ENCODE results near the gene KCTD20. TPM values are rescaled to one million over a fixed set of nuclear protein-coding genes. Genes with fewer than 3 reads are reported as not detected.
"Not testable (repeated sequence)": the region's sequence is repeated elsewhere in the genome, so short reads cannot be mapped to it uniquely, and the experiment has no call there.

Gene KCTD20
- total RNA-seq: 84.8 TPM

DNA sequence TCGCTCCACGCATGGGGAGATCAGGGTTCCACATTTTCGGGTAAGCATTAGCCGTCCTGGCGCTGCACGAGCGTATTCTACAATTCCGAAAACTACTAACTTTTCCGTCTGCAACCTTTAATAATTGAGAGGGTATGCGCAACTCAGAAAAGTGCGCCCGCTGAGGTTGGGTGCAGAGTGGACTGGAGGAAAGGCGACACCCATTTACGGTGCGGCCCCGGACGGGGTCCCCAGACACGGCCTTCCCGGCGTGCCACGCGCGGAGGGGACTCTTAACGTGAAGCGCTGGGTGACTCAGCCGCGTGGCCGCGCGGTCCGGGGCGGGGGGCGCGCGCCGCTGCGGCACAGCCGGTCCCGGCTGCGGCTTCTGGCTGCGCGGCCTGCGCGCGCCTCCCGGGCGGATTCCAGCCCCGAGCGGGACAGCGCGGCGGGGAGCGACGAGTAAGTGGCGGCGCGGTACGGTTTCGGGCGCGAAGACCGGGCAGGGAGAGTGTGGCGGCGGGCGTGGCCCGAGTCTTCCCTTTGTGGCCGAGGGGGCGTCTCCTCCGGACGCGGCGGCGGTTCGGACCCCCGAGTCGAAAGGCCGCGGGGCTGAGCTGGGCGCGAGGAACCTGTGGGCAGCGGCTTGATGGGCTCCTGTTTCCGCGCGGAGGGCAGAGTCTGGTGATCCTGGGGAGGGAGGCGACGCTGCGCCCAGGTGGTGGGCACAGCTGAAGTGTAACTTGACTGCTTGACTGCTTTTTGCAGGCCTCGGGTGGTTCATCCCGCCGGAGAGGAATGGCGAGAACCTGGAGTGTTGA, at the start of gene KCTD20, which contains the start of gene PXT1:
Gene KCTD20, plus strand, starts transcription at position 330 of the 800 bp plus-strand sequence. CDS start 27,098 bp downstream, outside the sequence.
Gene PXT1, minus strand, starts transcription at position 184 of the 800 bp plus-strand sequence. CDS start 16,772 bp downstream, outside the sequence.
- Histone ChIP-seq H3K4me3 (ENCODE audit: low read length) (peak within 1 kb of the TSS; percentile 97), H3K4me1 (ENCODE audit: insufficient read depth, low read length) (peaks cover 34% of the 10 kb centered on the region)

DNA sequence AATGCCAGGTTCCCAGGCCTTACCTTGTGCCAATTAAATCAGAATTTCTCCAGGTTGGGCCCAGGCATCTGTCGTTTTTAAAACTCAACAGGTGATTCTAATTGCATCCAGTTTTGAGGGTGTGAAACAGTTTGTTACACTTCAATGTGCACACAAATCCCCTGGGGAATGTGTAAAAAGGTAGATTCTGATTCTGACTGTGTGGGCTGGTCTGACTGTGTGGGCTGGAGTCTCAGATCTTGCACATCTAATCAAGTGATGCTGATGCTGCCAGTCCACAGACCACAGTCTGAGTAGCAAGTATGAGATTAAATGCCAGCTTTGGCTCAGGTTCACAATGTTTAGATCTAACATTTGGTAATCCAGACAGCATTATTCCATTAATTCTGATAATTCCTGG, 42.8 kb upstream of the KCTD20 start:
- Histone ChIP-seq H3K9me3 (ENCODE audit: low read depth, low read length) (no peaks in the 10 kb centered on the region), H3K4me1 (ENCODE audit: insufficient read depth, low read length) (no peaks in the 10 kb centered on the region)

More for the DNA sequence above, at the start of gene KCTD20, which contains the start of gene PXT1:
- Histone ChIP-seq H3K27me3 (ENCODE audit: insufficient read depth, low read length) (no peaks in the 10 kb centered on the region), H3K9me3 (ENCODE audit: low read depth, low read length) (no peaks in the 10 kb centered on the region)

DNA sequence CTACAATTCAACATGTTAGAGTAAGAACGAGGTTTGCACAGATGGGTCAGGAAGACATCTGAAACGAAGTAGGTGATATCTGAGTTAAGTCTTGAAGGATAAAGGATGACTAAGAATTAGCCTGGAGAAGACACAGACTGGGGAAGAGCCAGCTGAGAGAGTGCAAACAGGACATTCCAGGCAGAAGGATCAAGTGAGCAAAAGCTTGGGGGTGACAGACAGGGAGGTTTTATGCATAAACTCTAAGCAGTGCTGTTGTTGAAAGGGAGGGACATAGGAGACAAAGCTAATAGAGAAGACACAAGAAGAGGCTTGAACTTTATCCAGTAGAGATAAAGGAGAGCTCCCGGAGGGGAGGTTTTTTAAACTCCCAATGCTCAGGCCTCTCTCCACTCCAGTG, 40.3 kb upstream of the KCTD20 start:
- H3K4me1 ChIP-seq (ENCODE audit: insufficient read depth, low read length): no peaks in the 10 kb centered on the region
- H3K4me3 ChIP-seq (ENCODE audit: low read length): no peak overlapping the region
- no peaks in the 10 kb centered on the region for H3K27me3 ChIP-seq (ENCODE audit: insufficient read depth, low read length)
- H3K9me3 ChIP-seq (ENCODE audit: low read depth, low read length): no peaks in the 10 kb centered on the region

More for the DNA sequence above, 42.8 kb upstream of the KCTD20 start:
- no peak overlapping the region for H3K4me3 ChIP-seq (ENCODE audit: low read length)
- no peaks in the 10 kb centered on the region for H3K27me3 ChIP-seq (ENCODE audit: insufficient read depth, low read length)

DNA sequence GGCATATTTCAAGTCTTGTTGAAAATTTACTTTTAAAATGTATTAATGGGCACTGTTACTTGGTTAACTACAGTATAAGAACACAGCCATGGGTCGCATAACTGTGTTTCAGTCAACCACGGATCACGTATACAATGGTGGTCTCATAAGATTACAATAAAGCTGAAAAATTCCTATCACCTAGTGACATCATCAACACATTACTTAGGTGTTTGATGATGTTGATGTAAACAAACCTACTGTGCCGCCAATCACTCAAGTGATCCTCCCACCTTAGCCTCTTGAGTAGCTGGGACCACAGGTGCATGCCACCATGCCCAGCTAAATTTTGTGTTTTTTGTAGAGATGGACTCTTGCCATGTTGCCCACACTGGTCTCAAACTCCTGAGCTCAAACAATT, 38.6 kb upstream of the KCTD20 start:
- no peak overlapping the region for H3K4me3 ChIP-seq (ENCODE audit: low read length)
- no peaks in the 10 kb centered on the region for H3K27me3 ChIP-seq (ENCODE audit: insufficient read depth, low read length)
- no peaks in the 10 kb centered on the region for H3K9me3 ChIP-seq (ENCODE audit: low read depth, low read length)
- no peaks in the 10 kb centered on the region for H3K4me1 ChIP-seq (ENCODE audit: insufficient read depth, low read length)

DNA sequence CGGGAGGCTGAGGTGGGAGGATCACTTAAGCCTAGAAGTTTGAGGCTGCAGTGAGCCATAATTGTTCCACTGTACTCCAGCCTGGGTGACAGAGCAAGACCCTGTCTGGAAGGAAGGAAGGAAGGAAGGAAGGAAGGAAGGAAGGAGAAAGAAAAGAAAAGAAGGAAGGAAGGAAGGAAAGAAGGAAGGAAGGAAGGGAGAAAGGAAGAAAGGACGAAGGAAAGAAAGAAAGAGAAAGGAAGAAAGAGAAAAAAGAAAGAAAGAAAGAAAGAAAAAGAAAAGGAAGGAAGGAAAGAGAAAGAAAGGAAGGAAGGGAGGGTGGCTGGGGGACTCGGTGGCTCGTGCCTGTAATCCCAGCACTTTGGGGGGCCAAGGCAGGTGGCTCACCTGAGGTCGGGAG, 33.1 kb upstream of the KCTD20 start:
- H3K27me3 ChIP-seq (ENCODE audit: insufficient read depth, low read length); H3K4me3 ChIP-seq (ENCODE audit: low read length); H3K4me1 ChIP-seq (ENCODE audit: insufficient read depth, low read length); H3K9me3 ChIP-seq (ENCODE audit: low read depth, low read length): not testable (repeated sequence)

DNA sequence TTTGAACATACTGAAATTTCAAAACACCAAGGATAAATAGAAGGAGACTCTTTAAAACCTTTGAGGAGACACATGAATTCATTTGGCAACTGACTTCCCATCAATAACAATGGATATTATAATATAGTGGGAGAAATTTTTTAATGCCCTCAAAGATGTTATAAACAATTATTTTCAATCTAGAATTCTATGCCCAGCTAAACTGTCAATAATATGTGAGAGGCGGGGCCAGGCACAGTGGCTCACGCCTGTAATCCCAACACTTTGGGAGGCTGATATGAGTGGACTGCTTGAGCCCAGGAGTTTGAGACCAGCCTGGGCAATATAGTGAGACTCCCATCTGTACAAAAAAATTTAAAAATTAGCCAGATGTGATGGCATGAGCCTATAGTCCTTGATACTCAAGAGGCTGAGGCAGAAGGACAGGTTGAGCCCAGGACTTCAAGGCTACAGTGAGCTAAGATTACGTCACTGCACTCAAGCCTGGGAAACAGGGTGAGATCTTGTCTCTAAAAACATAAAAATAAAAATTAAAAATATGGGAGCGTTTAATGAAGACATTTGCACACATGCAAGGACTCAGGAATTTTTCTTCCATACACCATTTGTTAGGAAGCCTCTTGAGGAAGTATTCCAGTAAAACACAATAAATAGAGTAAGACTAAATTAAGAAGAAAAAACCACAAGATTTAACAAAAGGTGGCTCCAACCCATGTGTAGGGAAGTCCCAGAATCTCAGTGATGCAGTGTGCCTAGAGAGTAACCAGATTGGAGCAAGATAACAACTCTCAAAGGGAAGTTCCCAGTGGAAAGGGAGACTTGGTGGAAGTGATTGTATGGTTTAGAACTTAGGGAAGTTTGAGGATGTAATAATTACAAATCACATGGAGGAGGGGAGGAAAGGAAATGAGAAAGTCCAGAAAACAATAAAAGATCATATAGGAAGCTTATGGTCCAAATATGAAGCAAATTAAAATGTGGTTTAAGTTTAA, 29.0 kb upstream of the KCTD20 start:
- Histone ChIP-seq H3K4me1 (ENCODE audit: insufficient read depth, low read length) (no peaks in the 10 kb centered on the region), H3K4me3 (ENCODE audit: low read length) (no peak overlapping the region), H3K9me3 (ENCODE audit: low read depth, low read length) (no peaks in the 10 kb centered on the region), H3K27me3 (ENCODE audit: insufficient read depth, low read length) (no peaks in the 10 kb centered on the region)

DNA sequence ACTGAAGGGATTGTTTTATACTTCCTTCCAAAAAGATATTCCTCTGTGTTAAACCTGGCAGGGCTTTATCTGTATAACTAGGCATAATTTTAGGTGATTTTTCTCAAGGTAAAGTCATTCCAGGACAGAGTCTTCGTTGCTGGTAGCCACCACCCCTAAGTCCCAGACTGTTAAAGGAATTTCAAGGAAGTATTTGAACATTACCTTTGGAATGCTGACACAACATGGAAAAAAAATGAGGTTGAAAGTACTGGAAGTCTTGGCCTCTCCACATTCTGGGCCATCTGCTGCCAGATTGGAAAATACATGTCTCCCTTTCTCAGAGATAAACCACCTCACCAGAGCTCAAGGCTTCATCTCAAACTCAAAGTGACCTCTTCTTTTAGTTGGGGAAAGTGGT, 28.3 kb upstream of the KCTD20 start:
- H3K27me3 ChIP-seq (ENCODE audit: insufficient read depth, low read length): no peaks in the 10 kb centered on the region
- no peaks in the 10 kb centered on the region for H3K9me3 ChIP-seq (ENCODE audit: low read depth, low read length)
- H3K4me3 ChIP-seq (ENCODE audit: low read length): no peak overlapping the region
- H3K4me1 ChIP-seq (ENCODE audit: insufficient read depth, low read length): no peaks in the 10 kb centered on the region

DNA sequence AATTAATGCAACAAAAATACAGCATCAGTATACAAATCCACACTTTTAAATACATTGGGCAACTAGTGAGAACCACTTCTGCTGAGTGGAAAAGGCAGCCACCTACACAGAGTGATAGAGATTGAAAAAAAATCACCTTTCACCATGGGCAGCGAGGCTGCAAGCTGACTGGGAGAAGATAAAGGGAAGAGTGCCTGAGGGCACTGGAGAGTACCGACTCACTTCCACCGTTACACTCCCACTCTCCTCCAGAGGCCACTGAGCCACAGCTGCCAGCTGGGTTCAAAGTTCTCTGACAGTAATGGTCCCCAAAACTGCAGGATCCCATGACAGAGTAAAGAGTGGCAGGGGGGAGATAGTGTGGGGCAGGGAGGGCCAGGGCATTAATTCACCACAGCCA, 24.2 kb upstream of the KCTD20 start:
- H3K9me3 ChIP-seq (ENCODE audit: low read depth, low read length): no peaks in the 10 kb centered on the region
- peaks cover 6% of the 10 kb centered on the region for H3K4me1 ChIP-seq (ENCODE audit: insufficient read depth, low read length)
- no peak overlapping the region for H3K4me3 ChIP-seq (ENCODE audit: low read length)
- H3K27me3 ChIP-seq (ENCODE audit: insufficient read depth, low read length): no peaks in the 10 kb centered on the region

DNA sequence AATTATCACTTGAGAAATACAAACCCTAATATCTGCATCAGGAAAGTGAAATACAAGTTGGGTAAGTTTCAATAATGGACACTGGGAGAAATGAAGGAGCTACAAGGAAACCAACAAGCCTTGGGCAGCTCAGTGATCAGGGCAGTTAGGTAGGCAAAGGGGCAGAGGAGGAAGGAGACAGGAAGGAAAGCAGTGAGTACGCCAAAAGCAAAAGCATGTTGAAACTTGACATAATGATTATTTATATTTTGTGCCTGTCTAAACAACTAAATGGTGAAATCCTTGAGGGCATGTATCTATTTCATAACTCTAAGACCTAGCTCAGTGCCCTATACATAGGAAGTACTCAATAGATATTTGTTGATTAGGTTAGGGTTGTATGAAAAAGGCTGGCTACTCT, 23.5 kb upstream of the KCTD20 start:
- Histone ChIP-seq H3K4me1 (ENCODE audit: insufficient read depth, low read length) (peaks cover 10% of the 10 kb centered on the region), H3K9me3 (ENCODE audit: low read depth, low read length) (no peaks in the 10 kb centered on the region), H3K4me3 (ENCODE audit: low read length) (no peak overlapping the region), H3K27me3 (ENCODE audit: insufficient read depth, low read length) (no peaks in the 10 kb centered on the region)

DNA sequence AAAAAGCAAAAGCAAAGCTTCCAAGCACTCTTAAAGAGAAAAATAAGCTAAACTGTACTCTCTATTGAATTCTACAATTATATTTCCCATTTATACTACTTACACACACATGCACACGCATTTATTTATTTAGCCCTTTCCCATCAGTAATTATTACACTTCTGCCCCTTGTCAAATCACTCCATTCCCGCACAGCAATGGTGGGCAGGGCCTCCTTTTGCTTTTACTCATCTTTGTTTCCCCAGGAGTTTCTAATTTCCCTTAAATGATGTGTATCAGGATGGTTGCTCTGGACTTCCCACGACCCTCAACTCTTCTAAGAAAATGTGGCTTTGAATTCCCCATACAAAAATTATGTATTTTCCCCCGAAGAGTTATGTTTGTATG, 20.1 kb upstream of the KCTD20 start:
- Histone ChIP-seq H3K27me3 (ENCODE audit: insufficient read depth, low read length) (no peaks in the 10 kb centered on the region), H3K4me1 (ENCODE audit: insufficient read depth, low read length) (peaks cover 10% of the 10 kb centered on the region), H3K4me3 (ENCODE audit: low read length) (peak overlapping the region; percentile 53), H3K9me3 (ENCODE audit: low read depth, low read length) (no peaks in the 10 kb centered on the region)

DNA sequence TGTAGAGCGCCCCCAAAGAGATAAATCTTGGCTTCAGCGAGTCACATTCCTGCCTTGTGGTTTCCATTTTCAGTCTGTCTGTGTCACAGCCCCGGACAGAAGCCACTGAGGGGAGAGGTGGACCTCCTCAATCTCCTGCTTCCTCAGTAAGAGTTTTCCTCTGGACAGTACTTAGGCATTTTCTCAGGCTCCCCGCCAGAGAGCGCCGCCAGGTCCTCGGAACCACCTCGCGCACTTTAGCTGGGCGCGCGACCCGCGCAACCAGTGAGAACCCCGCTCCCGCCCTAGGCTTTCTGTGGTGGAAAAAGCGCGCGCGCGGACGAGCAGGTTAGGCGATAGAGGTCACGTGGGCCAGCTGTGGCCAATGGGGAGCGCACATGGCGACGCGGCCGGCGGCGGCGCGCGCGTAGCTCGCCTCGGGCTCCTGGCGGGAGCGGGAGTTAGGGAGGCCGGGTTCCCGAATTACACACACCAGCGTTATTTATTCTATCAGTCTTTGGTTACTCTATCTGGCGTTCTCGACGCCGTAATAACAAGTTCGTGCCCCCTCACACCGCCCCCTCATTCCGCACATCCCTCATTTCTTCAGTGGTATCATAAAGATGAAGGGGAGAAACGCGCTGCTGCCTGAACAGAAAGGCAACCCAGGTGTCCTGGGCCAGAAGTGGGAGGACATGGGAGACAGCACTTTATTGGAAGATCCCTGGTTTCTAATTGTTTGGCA, 19.5 kb upstream of the KCTD20 start:
- H3K4me1 ChIP-seq (ENCODE audit: insufficient read depth, low read length): peaks cover 10% of the 10 kb centered on the region
- H3K9me3 ChIP-seq (ENCODE audit: low read depth, low read length): no peaks in the 10 kb centered on the region
- H3K4me3 ChIP-seq (ENCODE audit: low read length): peak overlapping the region; percentile 53
- no peaks in the 10 kb centered on the region for H3K27me3 ChIP-seq (ENCODE audit: insufficient read depth, low read length)

DNA sequence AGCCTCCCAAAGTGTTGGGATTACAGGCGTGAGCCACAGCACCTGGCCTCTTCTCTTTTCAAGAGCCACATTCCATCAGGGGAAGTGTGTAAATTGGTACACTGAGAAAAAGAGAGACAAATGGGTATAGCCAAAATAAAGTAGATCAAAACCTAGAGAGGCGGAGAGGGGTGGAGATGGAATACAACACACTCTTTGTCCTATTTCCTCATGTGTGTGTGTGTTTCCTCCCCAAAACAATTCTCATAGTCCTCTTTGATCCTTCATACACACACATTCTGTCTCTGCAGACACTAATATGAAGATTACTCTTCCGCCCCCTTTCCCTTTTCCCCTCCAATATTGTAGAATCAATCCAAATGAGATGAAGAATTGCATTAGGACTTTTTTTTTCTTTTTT, 16.2 kb upstream of the KCTD20 start:
- Histone ChIP-seq H3K9me3 (ENCODE audit: low read depth, low read length) (no peaks in the 10 kb centered on the region), H3K4me3 (ENCODE audit: low read length) (no peak overlapping the region)

DNA sequence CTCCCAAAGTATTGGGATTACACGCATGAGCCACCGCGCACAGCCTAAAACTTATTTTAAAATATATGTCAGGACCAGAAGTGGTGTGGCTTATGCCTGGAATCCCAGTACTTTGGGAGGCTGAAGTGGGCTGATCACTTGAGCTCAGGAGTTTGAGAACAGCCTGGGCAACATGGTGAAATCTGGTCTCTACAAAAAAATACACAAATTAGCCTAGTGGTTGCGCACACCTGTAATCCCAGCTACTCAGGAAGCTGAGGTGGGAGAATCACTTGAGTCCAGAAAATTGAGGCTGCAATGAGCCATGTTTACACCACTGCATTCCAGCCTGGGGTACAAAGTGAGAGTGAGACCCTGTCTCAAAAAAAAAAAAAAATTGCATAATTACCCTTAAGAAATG, 13.9 kb upstream of the KCTD20 start:
- Histone ChIP-seq H3K9me3 (ENCODE audit: low read depth, low read length) (no peaks in the 10 kb centered on the region), H3K4me1 (ENCODE audit: insufficient read depth, low read length) (peaks cover under 1% of the 10 kb centered on the region), H3K27me3 (ENCODE audit: insufficient read depth, low read length) (no peaks in the 10 kb centered on the region), H3K4me3 (ENCODE audit: low read length) (no peak overlapping the region)

More for the DNA sequence above, 16.2 kb upstream of the KCTD20 start:
- H3K27me3 ChIP-seq (ENCODE audit: insufficient read depth, low read length): no peaks in the 10 kb centered on the region
- H3K4me1 ChIP-seq (ENCODE audit: insufficient read depth, low read length): peaks cover 10% of the 10 kb centered on the region

DNA sequence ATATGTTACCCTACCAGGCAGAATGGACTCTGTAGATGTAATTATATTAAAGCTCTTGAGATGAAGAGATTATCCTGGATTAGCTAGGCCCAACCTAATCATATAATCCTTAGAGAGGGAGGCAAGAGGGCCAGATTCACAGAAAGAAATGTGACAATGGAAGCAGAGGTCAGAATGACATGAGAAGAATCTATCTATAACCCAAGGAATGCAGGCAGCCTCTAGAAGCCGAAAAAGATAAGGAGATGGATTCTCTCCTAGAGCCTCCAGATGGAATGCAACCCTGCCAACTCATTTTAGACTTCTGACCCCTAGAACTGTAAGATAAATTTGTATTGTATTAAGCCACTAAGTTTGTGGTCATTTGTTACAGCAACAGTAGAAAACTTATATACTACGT, 12.4 kb upstream of the KCTD20 start:
- Histone ChIP-seq H3K4me3 (ENCODE audit: low read length) (no peak overlapping the region), H3K27me3 (ENCODE audit: insufficient read depth, low read length) (no peaks in the 10 kb centered on the region), H3K4me1 (ENCODE audit: insufficient read depth, low read length) (no peaks in the 10 kb centered on the region), H3K9me3 (ENCODE audit: low read depth, low read length) (no peaks in the 10 kb centered on the region)
